Activated CD4-positive, alpha-beta T cell treated with anti-CD3 and anti-CD28 coated beads, Interleukin-2, amount 10 ng/mL, durations not matched to agents 24 days and 14 days (primary cell): Measurements from ENCODE around the gene IDH1. TPM values are rescaled to one million over a fixed set of nuclear protein-coding genes. Genes with fewer than 3 reads are reported as not detected.

ENCODE experiments used
- total RNA-seq: library from RNA; stranded (reverse); gene quantifications from 2 replicates; pipeline ENCODE4 v1.2.3, GENCODE V29; 2022

The IDH1 gene
- total RNA-seq, 1 donor from 2014 or later = 26.0 TPM

Other genes with a start within 250 kb of the IDH1 start
- 5.8 and 6.6 TPM in 2 replicates for gene PLEKHM3, start 229.5 kb downstream of the IDH1 start, total RNA-seq
- gene CRYGD, start 130.5 kb downstream of the IDH1 start, total RNA-seq = not detected in 2 replicates
- not detected in 2 replicates for gene CRYGC, start 125.2 kb downstream of the IDH1 start, total RNA-seq
- gene CRYGB, start 108.9 kb downstream of the IDH1 start, total RNA-seq = not detected in 2 replicates
- not detected in 2 replicates for gene CRYGA, start 91.5 kb downstream of the IDH1 start, total RNA-seq
- not detected in 2 replicates for gene C2orf80, start 65.0 kb downstream of the IDH1 start, total RNA-seq
- 27.3 and 29.4 TPM in 2 replicates for gene PIKFYVE, start 11.2 kb upstream of the IDH1 start, total RNA-seq
- gene PTH2R, start 151.7 kb upstream of the IDH1 start, total RNA-seq = 0.07 TPM in 2 replicates